ENCODE results near the gene SEPTIN3.

The SEPTIN3 gene

DNA sequence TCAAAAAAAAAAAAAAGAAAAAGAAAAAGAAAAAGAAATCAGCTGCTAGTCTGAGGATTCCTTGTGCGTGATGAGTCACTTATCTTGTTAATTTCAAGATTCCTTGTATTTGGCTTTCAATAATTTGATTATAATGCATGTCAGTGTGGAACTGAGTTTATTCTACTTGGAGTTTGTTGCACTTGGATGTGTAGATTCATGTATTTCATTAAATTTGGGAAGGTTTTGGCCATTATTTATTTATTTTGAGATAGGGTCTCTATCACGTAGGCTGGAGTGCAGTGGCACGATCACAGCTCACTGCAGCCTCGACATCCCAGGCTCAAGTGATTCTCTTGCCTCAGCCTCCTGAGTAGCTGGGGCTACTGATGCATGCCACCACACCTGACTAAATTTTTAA, 44.1 kb downstream of the SEPTIN3 start:
- DNase-seq = no peak

- no peak for DNase-seq
These were observed 46.9 kb downstream of the SEPTIN3 start for GRCh38 chr22:42016111-42016510.

DNA sequence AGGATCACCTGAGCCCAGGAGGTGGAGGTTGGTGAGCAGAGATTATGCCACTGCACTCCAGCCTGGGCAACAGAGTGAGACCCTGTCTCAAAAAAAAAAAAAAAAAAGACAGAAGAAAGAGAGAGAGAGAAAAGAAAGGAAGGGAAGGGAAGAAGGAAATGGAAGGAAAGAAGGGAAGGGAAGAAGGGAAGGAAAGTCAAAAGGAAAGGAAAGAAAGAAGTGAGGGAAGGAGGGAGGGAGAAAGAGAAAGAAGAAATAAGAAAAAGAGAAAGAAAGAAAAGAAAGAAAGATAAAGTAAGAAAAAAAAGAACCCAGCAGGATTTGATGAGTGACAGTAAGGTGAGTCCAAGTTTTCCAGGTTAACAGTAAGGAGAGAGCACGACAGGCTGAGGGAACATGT, 49.0 kb downstream of the SEPTIN3 start:
- DNase-seq = no peak

Measured in amygdala (tissue), 56 donors.